ENCODE data around the gene XAB2.

- no peak for TF ChIP-seq CTCF (IDR thresholded peaks at IDR 0.05)
- TF ChIP-seq POLR2A (IDR thresholded peaks at IDR 0.05), result no peak
Observed at GRCh38 chr19:7661744-7662538, 32.6 kb upstream of the XAB2 start.

All from uterus (tissue), 2 donors.